Astrocyte (in vitro differentiated cells and primary cell): Measurements from ENCODE around the gene CRYBG1.

Experiments used
- CTCF ChIP-seq: IDR thresholded peaks from 2 replicates; pipeline ENCODE4 v1.5.1; 2011; ENCODE audit warnings: low read depth, mild to moderate bottlenecking, inconsistent platforms, low read length, moderate library complexity; ENCODE audit not compliant: insufficient read depth
- EZH2 ChIP-seq: IDR thresholded peaks from 2 replicates; pipeline ENCODE4 v1.6.1; 2012; ENCODE audit warnings: mild to moderate bottlenecking, low read length, inconsistent platforms; ENCODE audit not compliant: insufficient read depth

GRCh38 chr6:106564476-106564875 lies 204.0 kb downstream of the CRYBG1 start:
- TF ChIP-seq CTCF (no peak), EZH2 (no peak)
